GM10248 (cell line): Measurements from ENCODE around the gene MDM1.

Experiments used
- CTCF ChIA-PET: fragments of 300-600 bp; sonication (Branson Sonifier 250); formaldehyde crosslinking; extraction: SDS; loops from one replicate; lab custom pipeline; 2021; ENCODE audit warnings: antibody characterized with exemption; lab: Yijun Ruan, JAX
- POLR2A ChIA-PET: fragments of 350-650 bp; sonication (Branson Sonifier 250); formaldehyde crosslinking; extraction: SDS; loops from one replicate; lab custom pipeline; 2020; ENCODE audit warnings: antibody characterized with exemption; lab: Yijun Ruan, JAX
- DNase-seq: peaks from one replicate; pipeline ENCODE4 v3.0.0; 2012; ENCODE audit errors: extremely low spot score
- TF ChIP-seq, protein P1 (sequence below): IDR thresholded peaks from 2 replicates; pipeline ENCODE4 v1.5.1; 2012; ENCODE audit warnings: mild to moderate bottlenecking, low read depth; ENCODE audit errors: extremely low read depth, missing control alignments, control extremely low read depth

MDM1 gene

GRCh38 chr12:68319988-68320623, 12.1 kb downstream of the MDM1 start:
- no peak for DNase-seq
- CTCF ChIA-PET = interaction anchor here (0.8 to 3.2 kb wide), 12 partner anchors 9 to 280 kb away, joined by 3 to 31 read pairs (median 5); partner anchors contain the start of gene MDM1
- TF ChIP-seq, protein P1, sequence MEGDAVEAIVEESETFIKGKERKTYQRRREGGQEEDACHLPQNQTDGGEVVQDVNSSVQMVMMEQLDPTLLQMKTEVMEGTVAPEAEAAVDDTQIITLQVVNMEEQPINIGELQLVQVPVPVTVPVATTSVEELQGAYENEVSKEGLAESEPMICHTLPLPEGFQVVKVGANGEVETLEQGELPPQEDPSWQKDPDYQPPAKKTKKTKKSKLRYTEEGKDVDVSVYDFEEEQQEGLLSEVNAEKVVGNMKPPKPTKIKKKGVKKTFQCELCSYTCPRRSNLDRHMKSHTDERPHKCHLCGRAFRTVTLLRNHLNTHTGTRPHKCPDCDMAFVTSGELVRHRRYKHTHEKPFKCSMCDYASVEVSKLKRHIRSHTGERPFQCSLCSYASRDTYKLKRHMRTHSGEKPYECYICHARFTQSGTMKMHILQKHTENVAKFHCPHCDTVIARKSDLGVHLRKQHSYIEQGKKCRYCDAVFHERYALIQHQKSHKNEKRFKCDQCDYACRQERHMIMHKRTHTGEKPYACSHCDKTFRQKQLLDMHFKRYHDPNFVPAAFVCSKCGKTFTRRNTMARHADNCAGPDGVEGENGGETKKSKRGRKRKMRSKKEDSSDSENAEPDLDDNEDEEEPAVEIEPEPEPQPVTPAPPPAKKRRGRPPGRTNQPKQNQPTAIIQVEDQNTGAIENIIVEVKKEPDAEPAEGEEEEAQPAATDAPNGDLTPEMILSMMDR = no peak
- POLR2A ChIA-PET = no interaction called here

- DNase-seq = peak; percentile 52
- ChIA-PET POLR2A (no interaction called here), CTCF (interaction anchor here (0.8 to 7.1 kb wide), 23 partner anchors 9 to 406 kb away, joined by 3 to 94 read pairs (median 5); partner anchors contain the start of genes IL26 and MDM1)
- TF ChIP-seq, protein P1 = peak; percentile 55
Observed at GRCh38 chr12:68317047-68317667, 15.0 kb downstream of the MDM1 start.

- no peak for DNase-seq
- POLR2A ChIA-PET = no interaction called here
- CTCF ChIA-PET = interaction anchor here (2.2 to 2.8 kb wide), 2 partner anchors 17 to 87 kb away, joined by 6 to 17 read pairs; no protein-coding TSS in a partner anchor
- TF ChIP-seq, protein P1 = no peak
Observed at GRCh38 chr12:68310370-68310769, 21.8 kb downstream of the MDM1 start.

- POLR2A ChIA-PET = no interaction called here
Observed at GRCh38 chr12:68306564-68306963, 25.6 kb downstream of the MDM1 start.

DNA sequence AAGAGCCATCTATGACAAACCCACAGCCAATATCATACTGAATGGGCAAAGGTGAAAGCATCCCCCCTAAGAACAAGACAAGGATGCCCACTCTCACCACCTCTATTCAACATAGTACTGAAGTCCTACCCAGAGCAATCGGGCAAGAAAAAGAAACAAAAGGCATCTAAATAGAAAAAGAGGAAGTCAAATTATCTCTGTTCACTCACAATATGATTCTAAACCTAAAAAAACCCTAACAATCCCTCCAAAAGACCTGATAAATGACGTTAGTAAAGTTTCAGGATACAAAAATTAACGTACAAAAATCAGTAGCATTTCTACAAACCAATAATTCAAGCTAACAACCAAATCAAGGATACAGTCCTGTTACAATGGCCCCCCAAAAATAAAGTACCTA, 26.9 kb downstream of the MDM1 start:
- CTCF ChIA-PET = interaction anchor here (1.2 to 1.3 kb wide), 3 partner anchors 12 to 162 kb away, joined by 3 to 5 read pairs (median 4); no protein-coding TSS in a partner anchor
- POLR2A ChIA-PET = no interaction called here
- TF ChIP-seq, protein P1 = no peak
- no peak for DNase-seq

More at GRCh38 chr12:68306564-68306963, 25.6 kb downstream of the MDM1 start:
- DNase-seq = no peak
- TF ChIP-seq, protein P1 = no peak
- CTCF ChIA-PET = no interaction called here

- POLR2A ChIA-PET = no interaction called here
- CTCF ChIA-PET = no interaction called here
- DNase-seq = no peak
- TF ChIP-seq, protein P1 = no peak
Observed at GRCh38 chr12:68304626-68305025, 27.5 kb downstream of the MDM1 start.
